Naive thymus-derived CD4-positive, alpha-beta T cell (primary cell): ENCODE results near the gene PAQR5. TPM values are rescaled to one million over a fixed set of nuclear protein-coding genes. Genes with fewer than 3 reads are reported as not detected.

ENCODE experiments used
- ATAC-seq: fragments of 150-1000 bp; cut with Tn5 transposase; 2 replicates; pipeline ENCODE4 v1.10.0; 2021; ENCODE audit warnings: mild to moderate bottlenecking, moderate library complexity
- CTCF ChIA-PET: fragments of 350-600 bp; sonication (Branson Sonifier 250); formaldehyde crosslinking; loops from one replicate; lab custom pipeline; 2021; ENCODE audit warnings: antibody characterized with exemption; lab: Charles Lee
- POLR2A ChIA-PET: fragments of 350-600 bp; sonication (Branson Sonifier 250); formaldehyde crosslinking; loops from one replicate; lab custom pipeline; 2021; ENCODE audit warnings: antibody characterized with exemption, inconsistent platforms; lab: Charles Lee
- DNase-seq, 9 donors: peaks; one replicate each; pipeline versions ENCODE4 v3.0.0 to v3.0.0-alpha.2; 2020 to 2022; ENCODE audit warnings: mixed read lengths in 1 of 9
- H3K27ac ChIP-seq: one replicate; pipeline ENCODE4 v1.7.0; 2013; ENCODE audit warnings: mild to moderate bottlenecking, low read depth, low read length, moderate library complexity
- H3K27me3 ChIP-seq, 2 donors: one replicate each; pipeline ENCODE4 v1.7.0; 2013; ENCODE audit warnings: low read length in 2 of 2, mild to moderate bottlenecking in 2 of 2, moderate library complexity in 2 of 2; ENCODE audit not compliant: control insufficient read depth in 2 of 2, insufficient read depth in 2 of 2
- H3K36me3 ChIP-seq, 3 experiments: 1 replicate in 2 of 3; 2 replicates in 1 of 3; pipeline ENCODE4 v1.7.0; 2013; ENCODE audit warnings: low read length in 3 of 3, mild to moderate bottlenecking in 3 of 3, moderate library complexity in 1 of 3; ENCODE audit not compliant: insufficient read depth in 3 of 3, control insufficient read depth in 2 of 3
- H3K4me1 ChIP-seq, 2 donors: one replicate each; pipeline ENCODE4 v1.7.0; 2013; ENCODE audit warnings: low read length in 2 of 2, mild to moderate bottlenecking in 2 of 2, moderate library complexity in 1 of 2; ENCODE audit not compliant: control insufficient read depth in 2 of 2, insufficient read depth in 2 of 2
- H3K4me3 ChIP-seq: 2 replicates; pipeline ENCODE4 v1.7.0; 2013; ENCODE audit warnings: mild to moderate bottlenecking, low read length
- H3K9me3 ChIP-seq, 3 experiments: 1 replicate in 2 of 3; 2 replicates in 1 of 3; pipeline ENCODE4 v1.7.0; 2013; ENCODE audit warnings: low read length in 3 of 3; ENCODE audit not compliant: control insufficient read depth in 2 of 3
- H3K27ac Mint-ChIP-seq, 9 donors: one replicate each; pipeline ENCODE4 v1.8.0; 2020 to 2022; ENCODE audit warnings: mixed read lengths in 9 of 9, mild to moderate bottlenecking in 8 of 9, moderate library complexity in 5 of 9, inconsistent platforms in 2 of 9
- H3K27me3 Mint-ChIP-seq, 5 donors: one replicate each; pipeline ENCODE4 v1.8.0; 2021 to 2022; ENCODE audit warnings: mixed read lengths in 5 of 5, mild to moderate bottlenecking in 1 of 5
- H3K36me3 Mint-ChIP-seq, 5 donors: one replicate each; pipeline ENCODE4 v1.8.0; 2020 to 2022; ENCODE audit warnings: mixed read lengths in 5 of 5, mild to moderate bottlenecking in 3 of 5, inconsistent platforms in 1 of 5
- H3K4me1 Mint-ChIP-seq, 7 donors: one replicate each; pipeline ENCODE4 v1.8.0; 2020 to 2022; ENCODE audit warnings: mixed read lengths in 7 of 7, mild to moderate bottlenecking in 3 of 7, inconsistent platforms in 1 of 7
- H3K4me3 Mint-ChIP-seq, 10 donors: one replicate each; pipeline ENCODE4 v1.8.0; 2020 to 2022; ENCODE audit warnings: mild to moderate bottlenecking in 10 of 10, mixed read lengths in 10 of 10, moderate library complexity in 6 of 10, inconsistent platforms in 2 of 10
- H3K9me3 Mint-ChIP-seq, 11 donors: one replicate each; pipeline ENCODE4 v1.8.0; 2020 to 2022; ENCODE audit warnings: mixed read lengths in 11 of 11, mild to moderate bottlenecking in 4 of 11, inconsistent platforms in 1 of 11, moderate library complexity in 1 of 11
- intact Hi-C, 2 donors: fragments of 100-400 bp; cut with micrococcal nuclease; formaldehyde crosslinking; loops; one replicate each; pipeline ENCODE4 v1.15.1; 2023
- polyA plus RNA-seq, 2 donors: library from polyadenylated mRNA; unstranded; fragments of 300-500 nt; fragmentation: Illumina TruSeq; gene quantifications; one replicate each; pipeline ENCODE4 v1.2.3, GENCODE V29; 2021
- total RNA-seq, 6 experiments: library from RNA in 5 of 6; stranded (reverse) in 5 of 6; gene quantifications; 1 replicate in 5 of 6; 2 replicates in 1 of 6; pipeline ENCODE4 v1.2.3 and lab custom pipeline; 2021 to 2026

Gene PAQR5
- total and polyA plus RNA-seq, 7 experiments from 2014 or later = 0.11 TPM; not detected in 6

GRCh38 chr15:69275074-69275670, 23.5 kb upstream of the PAQR5 start:
- no peaks in the 10 kb centered on the region for H3K9me3 ChIP-seq

DNA sequence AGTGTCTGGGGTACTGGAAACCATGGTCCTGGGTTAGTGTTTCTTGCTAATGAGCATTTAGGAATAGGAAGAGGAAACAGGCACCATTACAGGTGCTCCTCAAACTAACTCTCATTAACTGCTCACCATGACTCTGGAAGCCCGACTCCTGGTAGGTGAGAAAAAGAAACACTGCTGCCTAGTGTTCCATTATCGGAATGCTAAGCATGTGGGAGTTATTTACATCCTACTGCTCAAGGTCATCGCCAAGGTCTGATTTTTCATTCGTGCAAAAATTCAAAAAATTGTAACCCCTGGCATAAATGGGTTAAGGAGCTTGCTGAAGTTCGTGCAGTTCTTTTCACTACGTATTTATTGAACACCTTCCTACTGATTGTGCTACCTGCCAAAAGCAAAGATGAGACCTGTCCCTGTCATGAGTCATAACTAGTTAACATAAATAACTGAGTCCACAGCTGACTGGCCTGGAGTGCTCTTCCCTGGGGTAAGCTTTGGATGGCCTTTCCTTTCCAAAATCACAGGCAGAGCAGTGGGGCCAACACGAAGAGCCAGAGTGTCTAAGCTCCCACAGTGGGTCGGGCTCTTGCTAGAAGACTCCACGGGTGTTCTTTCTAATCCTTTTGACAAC, 22.7 kb upstream of the PAQR5 start:
- H3K4me3 ChIP-seq = no peak overlapping the region
- H3K27me3 ChIP-seq = no peaks in the 10 kb centered on the region
- no peaks in the 10 kb centered on the region for H3K36me3 ChIP-seq
- peaks cover 0 to 9% (median 0%) of the 10 kb centered on the region in 5 donors for H3K27me3 Mint-ChIP-seq
- H3K27ac Mint-ChIP-seq = no peak overlapping the region
- H3K36me3 Mint-ChIP-seq = no peaks in the 10 kb centered on the region
- ATAC-seq (no peak), DNase-seq (no peak)
- ChIA-PET POLR2A (no interaction called here), CTCF (interaction anchor here (0.6 kb wide), 1 partner anchor 44 kb away, joined by 3 read pairs; no protein-coding TSS in a partner anchor)
- H3K4me1 Mint-ChIP-seq = no peaks in the 10 kb centered on the region
- no peak overlapping the region for H3K27ac ChIP-seq
- no peaks in the 10 kb centered on the region for H3K9me3 ChIP-seq
- intact Hi-C loops = no loop called here
- H3K4me3 Mint-ChIP-seq = no peak overlapping the region
- no peaks in the 10 kb centered on the region for H3K4me1 ChIP-seq
- H3K9me3 Mint-ChIP-seq = no peaks in the 10 kb centered on the region

More at GRCh38 chr15:69275074-69275670, 23.5 kb upstream of the PAQR5 start:
- Histone ChIP-seq H3K4me3 (no peak overlapping the region), H3K36me3 (no peaks in the 10 kb centered on the region), H3K4me1 (no peaks in the 10 kb centered on the region), H3K27ac (no peak overlapping the region), H3K27me3 (no peaks in the 10 kb centered on the region)
- ChIA-PET CTCF (no interaction called here), POLR2A (no interaction called here)
- intact Hi-C loops = no loop called here
- no peaks in the 10 kb centered on the region for H3K36me3 Mint-ChIP-seq
- H3K27me3 Mint-ChIP-seq = peaks cover 0 to 9% (median 0%) of the 10 kb centered on the region in 5 donors
- ATAC-seq (no peak), DNase-seq (no peak)
- H3K4me3 Mint-ChIP-seq = no peak overlapping the region
- no peaks in the 10 kb centered on the region for H3K4me1 Mint-ChIP-seq
- no peaks in the 10 kb centered on the region for H3K9me3 Mint-ChIP-seq
- no peak overlapping the region for H3K27ac Mint-ChIP-seq

DNA sequence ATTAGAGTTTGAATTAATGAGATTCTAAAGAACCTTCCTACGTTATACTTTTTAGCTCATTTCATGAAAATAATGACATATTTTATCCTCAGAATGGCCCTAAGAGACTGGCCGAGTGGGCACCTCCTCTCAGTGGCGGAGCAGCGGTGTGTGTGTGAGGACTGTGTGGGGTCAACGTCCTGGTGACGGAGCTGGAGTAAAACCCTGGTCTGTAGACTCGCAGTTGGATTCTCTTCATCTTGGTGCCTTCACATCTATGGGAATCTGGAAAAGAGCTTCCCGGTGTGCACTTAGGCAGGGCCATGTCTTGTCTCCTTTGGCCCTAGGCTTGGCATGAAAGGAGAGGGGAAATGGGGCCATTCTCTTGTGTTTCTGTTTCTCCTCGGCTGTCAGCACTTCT, 21.4 kb upstream of the PAQR5 start:
- no peaks in the 10 kb centered on the region for H3K4me1 ChIP-seq
- ChIA-PET POLR2A (no interaction called here), CTCF (interaction anchor here (0.7 kb wide), 1 partner anchor 381 kb away, joined by 3 read pairs; no protein-coding TSS in a partner anchor)
- H3K4me1 Mint-ChIP-seq = no peaks in the 10 kb centered on the region
- DNase-seq (no peak), ATAC-seq (no peak)
- no peaks in the 10 kb centered on the region for H3K36me3 ChIP-seq
- intact Hi-C loops = no loop called here
- H3K9me3 Mint-ChIP-seq = no peaks in the 10 kb centered on the region
- H3K27ac Mint-ChIP-seq = no peak overlapping the region
- no peaks in the 10 kb centered on the region for H3K36me3 Mint-ChIP-seq
- H3K4me3 ChIP-seq = no peak overlapping the region
- H3K4me3 Mint-ChIP-seq = no peak overlapping the region
- H3K9me3 ChIP-seq = no peaks in the 10 kb centered on the region
- H3K27ac ChIP-seq = no peak overlapping the region
- no peaks in the 10 kb centered on the region for H3K27me3 ChIP-seq
- peaks cover 0 to 12% (median 2%) of the 10 kb centered on the region in 5 donors for H3K27me3 Mint-ChIP-seq

GRCh38 chr15:69279636-69280035, 19.1 kb upstream of the PAQR5 start:
- H3K4me3 ChIP-seq = no peak overlapping the region
- no peaks in the 10 kb centered on the region for H3K9me3 ChIP-seq
- H3K4me3 Mint-ChIP-seq = no peak overlapping the region
- intact Hi-C loops = no loop called here
- no peak overlapping the region for H3K27ac ChIP-seq
- no peak overlapping the region for H3K27ac Mint-ChIP-seq
- no peaks in the 10 kb centered on the region for H3K4me1 Mint-ChIP-seq
- H3K9me3 Mint-ChIP-seq = no peaks in the 10 kb centered on the region
- peaks cover 0 to 12% (median 2%) of the 10 kb centered on the region in 5 donors for H3K27me3 Mint-ChIP-seq
- H3K4me1 ChIP-seq = no peaks in the 10 kb centered on the region
- DNase-seq (no peak), ATAC-seq (no peak)
- no peaks in the 10 kb centered on the region for H3K36me3 ChIP-seq
- no peaks in the 10 kb centered on the region for H3K36me3 Mint-ChIP-seq
- no peaks in the 10 kb centered on the region for H3K27me3 ChIP-seq
- POLR2A ChIA-PET = no interaction called here
- CTCF ChIA-PET = interaction anchor here (0.6 kb wide), 1 partner anchor 196 kb away, joined by 3 read pairs; no protein-coding TSS in a partner anchor

DNA sequence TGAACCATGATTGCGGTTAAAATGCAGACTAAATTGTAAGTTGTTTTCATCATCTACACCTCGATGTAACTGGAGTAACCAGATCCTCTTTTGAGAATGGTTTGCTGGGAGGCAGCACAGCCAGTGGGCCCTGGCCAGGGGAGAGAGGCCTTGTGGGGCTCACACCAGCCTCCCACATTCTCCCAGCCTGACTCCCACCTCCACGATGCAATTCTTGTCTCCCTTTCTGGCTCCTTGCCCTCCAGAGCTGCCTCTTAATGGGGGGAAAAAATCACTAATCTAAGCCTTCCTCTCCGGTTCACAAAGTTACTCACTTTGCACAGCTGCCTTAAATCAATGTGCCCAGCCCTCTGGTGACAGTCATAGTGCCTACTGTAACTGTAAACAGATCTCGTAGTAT, 17.9 kb upstream of the PAQR5 start:
- Histone ChIP-seq H3K9me3 (no peaks in the 10 kb centered on the region), H3K27me3 (no peaks in the 10 kb centered on the region), H3K4me1 (no peaks in the 10 kb centered on the region), H3K36me3 (no peaks in the 10 kb centered on the region), H3K27ac (no peak overlapping the region), H3K4me3 (no peak overlapping the region)
- ATAC-seq (no peak), DNase-seq (no peak)
- Mint-ChIP-seq H3K4me3 (no peak overlapping the region), H3K36me3 (no peaks in the 10 kb centered on the region), H3K27me3 (peaks cover 0 to 8% (median 2%) of the 10 kb centered on the region in 5 donors), H3K4me1 (no peaks in the 10 kb centered on the region), H3K9me3 (no peaks in the 10 kb centered on the region), H3K27ac (no peak overlapping the region)
- POLR2A ChIA-PET = interaction anchor here (0.6 kb wide), 1 partner anchor 31 kb away, joined by 4 read pairs; no protein-coding TSS in a partner anchor
- intact Hi-C loops = no loop called here
- CTCF ChIA-PET = no interaction called here

DNA sequence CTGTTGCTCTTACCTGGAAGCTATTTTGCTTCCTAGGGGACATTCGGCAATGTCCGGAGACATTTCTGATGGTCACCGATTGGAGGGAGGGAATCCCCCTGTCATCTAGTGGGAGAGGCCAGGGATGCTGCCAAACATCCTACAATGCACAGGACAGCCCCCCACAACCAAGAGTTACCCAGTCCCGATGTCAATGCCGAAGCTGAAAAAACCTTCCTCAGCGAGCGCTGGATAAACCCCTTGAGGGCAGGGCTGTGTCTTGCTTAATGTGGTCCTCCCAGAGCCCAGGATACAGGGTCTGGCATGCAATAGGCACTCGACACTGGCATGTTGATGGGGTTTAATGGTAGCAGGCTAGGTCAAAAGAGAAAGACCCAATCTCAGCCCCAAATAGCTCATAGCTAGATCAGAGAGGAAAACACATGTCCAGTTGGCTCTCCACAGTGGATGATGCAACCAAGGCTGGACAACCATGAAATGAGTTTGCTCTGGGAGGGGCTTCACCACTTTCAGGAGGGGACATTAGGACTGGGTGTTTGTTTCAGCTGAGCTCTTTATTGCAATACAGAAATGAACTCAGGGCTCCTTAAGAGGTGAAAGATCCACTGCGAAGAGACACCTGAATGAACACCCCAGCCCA, 16.5 kb upstream of the PAQR5 start:
- H3K4me1 ChIP-seq = no peaks in the 10 kb centered on the region
- Mint-ChIP-seq H3K9me3 (no peaks in the 10 kb centered on the region), H3K4me3 (no peak overlapping the region), H3K27ac (no peak overlapping the region), H3K36me3 (no peaks in the 10 kb centered on the region), H3K4me1 (no peaks in the 10 kb centered on the region), H3K27me3 (peaks cover 0 to 3% (median 0%) of the 10 kb centered on the region in 5 donors)
- no peak overlapping the region for H3K4me3 ChIP-seq
- POLR2A ChIA-PET = no interaction called here
- H3K27me3 ChIP-seq = no peaks in the 10 kb centered on the region
- no peak for DNase-seq
- no peak overlapping the region for H3K27ac ChIP-seq
- no peak for ATAC-seq
- no peaks in the 10 kb centered on the region for H3K9me3 ChIP-seq
- no peaks in the 10 kb centered on the region for H3K36me3 ChIP-seq
- CTCF ChIA-PET = no interaction called here
- intact Hi-C loops = no loop called here
